ENCODE data around the gene WDTC1. TPM values are rescaled to one million over a fixed set of nuclear protein-coding genes. Genes with fewer than 3 reads are reported as not detected.

The WDTC1 gene
- total RNA-seq, 1 experiment from 2014 or later: 19.0 TPM

DNA sequence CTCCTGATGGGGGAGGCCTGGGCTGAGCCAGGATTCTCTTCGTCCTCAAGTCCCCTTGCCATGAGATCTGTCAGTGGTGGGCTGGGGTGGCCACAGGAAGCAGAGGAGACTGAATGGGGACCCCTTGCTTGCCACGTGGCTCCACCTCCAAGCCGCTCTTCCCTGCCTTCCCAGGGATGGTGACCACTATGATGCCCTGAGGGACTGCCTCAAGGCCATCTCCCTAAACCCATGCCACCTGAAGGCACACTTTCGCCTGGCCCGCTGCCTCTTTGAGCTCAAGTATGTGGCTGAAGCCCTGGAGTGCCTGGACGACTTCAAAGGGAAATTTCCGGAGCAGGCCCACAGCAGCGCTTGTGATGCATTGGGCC lies 66.6 kb downstream of the WDTC1 start:
- peaks cover 4 to 12% (median 5%) of the 10 kb centered on the region in 3 experiments; a peak in 4 of 7 replicates for H3K36me3 Mint-ChIP-seq (ENCODE audit: insufficient read depth in 1 of 3, low read depth in 3 of 3)
- Histone ChIP-seq H3K56ac (ENCODE audit: insufficient read length, low read depth, low read length) (no peak overlapping the region), H2BK12ac (ENCODE audit: insufficient read length, low read depth, low read length) (no peak overlapping the region), H3K4ac (ENCODE audit: low read depth, low read length) (no peak overlapping the region), H3K79me2 (ENCODE audit: insufficient read depth, low read length) (no peaks in the 10 kb centered on the region), H3K27me3 (ENCODE audit: insufficient read depth, low read length) (no peaks in the 10 kb centered on the region), H2AK5ac (ENCODE audit: insufficient read length, low read length) (no peak overlapping the region), H2BK5ac (ENCODE audit: insufficient read length, low read length) (no peak overlapping the region), H3K18ac (ENCODE audit: insufficient read length, low read depth, low read length) (no peak overlapping the region), H2BK15ac (ENCODE audit: low read depth, low read length) (no peak overlapping the region), H2BK20ac (ENCODE audit: low read depth, low read length, poor library complexity, severe bottlenecking) (no peak overlapping the region), H4K5ac (ENCODE audit: insufficient read length, low read depth, low read length) (no peak overlapping the region), H3K4me1 (ENCODE audit: insufficient read depth, low read length) (peaks cover 9% of the 10 kb centered on the region; the same call in 1 of the 2 replicates), H3K23me2 (ENCODE audit: insufficient read length, low read depth, low read length, poor library complexity, severe bottlenecking) (no peaks in the 10 kb centered on the region), H3K9ac (ENCODE audit: extremely low read depth, insufficient read length, low read length) (no peak overlapping the region), H3K79me1 (ENCODE audit: insufficient read depth, low read depth, low read length, poor library complexity, severe bottlenecking) (no peaks in the 10 kb centered on the region), H3K4me2 (ENCODE audit: insufficient read depth, insufficient read length, low read length) (no peak overlapping the region), H3K27ac (ENCODE audit: insufficient read length, low read depth, low read length) (no peak overlapping the region), H3T11ph (ENCODE audit: low read length) (no peak overlapping the region), H3K23ac (ENCODE audit: insufficient read length, low read depth, low read length) (no peak overlapping the region), H2AFZ (ENCODE audit: low read length) (no peak overlapping the region), H2BK120ac (ENCODE audit: low read depth, low read length, poor library complexity, severe bottlenecking) (no peak overlapping the region), H4K8ac (replicated peaks; ENCODE audit: insufficient read length, low read depth, low read length) (no peak overlapping the region), H3K9me3 (ENCODE audit: control insufficient read depth, low read depth, low read length) (no peaks in the 10 kb centered on the region), H4K91ac (ENCODE audit: insufficient read length, low read depth, low read length) (no peak overlapping the region), H3K14ac (ENCODE audit: insufficient read depth, low read length) (no peak overlapping the region; the same call in 1 of the 2 replicates), H4K20me1 (ENCODE audit: control insufficient read depth, insufficient read depth, insufficient read length) (peaks cover 2% of the 10 kb centered on the region)
- peaks cover 29 to 43% of the 10 kb centered on the region in 2 experiments for H3K4me1 Mint-ChIP-seq
- no peak; the same call in 2 of the 3 replicates for TF ChIP-seq CTCF (conservative IDR thresholded peaks at IDR 0.05)
- H3K27me3 Mint-ChIP-seq (ENCODE audit: low read depth): no peaks in the 10 kb centered on the region
- 0 out of 5 replicates have a peak overlapping the region, but pooled peaks of 1 of the 2 experiments have one; percentile 10 for H3K4me3 Mint-ChIP-seq
- H3K27ac Mint-ChIP-seq: peak overlapping the region in 1 of 3 experiments; percentile 51; a peak in 2 of 7 replicates
- DNase-seq: no peak
- no peaks in the 10 kb centered on the region for H3K9me3 Mint-ChIP-seq
- WGBS (ENCODE audit: extremely low coverage, insufficient read length, low lambda C conversion rate): no CpG with 5 or more reads among the region's 8 CpGs
